Measurements from ENCODE around the gene SARDH.

Gene SARDH

GRCh38 chr9:133641861-133642595, 96.1 kb downstream of the SARDH start:
- DNase-seq (ENCODE audit: low read depth): no peak
- no peak for TF ChIP-seq MAX (IDR thresholded peaks at IDR 0.05; ENCODE audit: low read depth, low read length)
- TF ChIP-seq MYC (IDR thresholded peaks at IDR 0.05; ENCODE audit: low read depth, low read length): no peak
- no peak for TF ChIP-seq POLR2A (IDR thresholded peaks at IDR 0.05; ENCODE audit: extremely low read depth, insufficient read length)
- TF ChIP-seq, protein P1, sequence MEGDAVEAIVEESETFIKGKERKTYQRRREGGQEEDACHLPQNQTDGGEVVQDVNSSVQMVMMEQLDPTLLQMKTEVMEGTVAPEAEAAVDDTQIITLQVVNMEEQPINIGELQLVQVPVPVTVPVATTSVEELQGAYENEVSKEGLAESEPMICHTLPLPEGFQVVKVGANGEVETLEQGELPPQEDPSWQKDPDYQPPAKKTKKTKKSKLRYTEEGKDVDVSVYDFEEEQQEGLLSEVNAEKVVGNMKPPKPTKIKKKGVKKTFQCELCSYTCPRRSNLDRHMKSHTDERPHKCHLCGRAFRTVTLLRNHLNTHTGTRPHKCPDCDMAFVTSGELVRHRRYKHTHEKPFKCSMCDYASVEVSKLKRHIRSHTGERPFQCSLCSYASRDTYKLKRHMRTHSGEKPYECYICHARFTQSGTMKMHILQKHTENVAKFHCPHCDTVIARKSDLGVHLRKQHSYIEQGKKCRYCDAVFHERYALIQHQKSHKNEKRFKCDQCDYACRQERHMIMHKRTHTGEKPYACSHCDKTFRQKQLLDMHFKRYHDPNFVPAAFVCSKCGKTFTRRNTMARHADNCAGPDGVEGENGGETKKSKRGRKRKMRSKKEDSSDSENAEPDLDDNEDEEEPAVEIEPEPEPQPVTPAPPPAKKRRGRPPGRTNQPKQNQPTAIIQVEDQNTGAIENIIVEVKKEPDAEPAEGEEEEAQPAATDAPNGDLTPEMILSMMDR (IDR thresholded peaks at IDR 0.05; ENCODE audit: low read depth, low read length): no peak
- H3K4me3 ChIP-seq (ENCODE audit: low read depth, low read length): no peak overlapping the region

- TF ChIP-seq, protein P1 (IDR thresholded peaks at IDR 0.05; ENCODE audit: low read depth, low read length): no peak
- TF ChIP-seq MYC (IDR thresholded peaks at IDR 0.05; ENCODE audit: low read depth, low read length) (no peak), MAX (IDR thresholded peaks at IDR 0.05; ENCODE audit: low read depth, low read length) (no peak), POLR2A (IDR thresholded peaks at IDR 0.05; ENCODE audit: extremely low read depth, insufficient read length) (no peak)
- DNase-seq (ENCODE audit: low read depth): no peak
- no peak overlapping the region for H3K4me3 ChIP-seq (ENCODE audit: low read depth, low read length)
Observed at GRCh38 chr9:133641396-133641655, 96.8 kb downstream of the SARDH start.

- TF ChIP-seq, protein P1 (IDR thresholded peaks at IDR 0.05; ENCODE audit: low read depth, low read length): no peak
- no peak for TF ChIP-seq MYC (IDR thresholded peaks at IDR 0.05; ENCODE audit: low read depth, low read length)
- TF ChIP-seq MAX (IDR thresholded peaks at IDR 0.05; ENCODE audit: low read depth, low read length): no peak
- TF ChIP-seq POLR2A (IDR thresholded peaks at IDR 0.05; ENCODE audit: extremely low read depth, insufficient read length): no peak
- DNase-seq (ENCODE audit: low read depth): no peak
- H3K4me3 ChIP-seq (ENCODE audit: low read depth, low read length): no peak overlapping the region
Observed at GRCh38 chr9:133640580-133641395, 97.4 kb downstream of the SARDH start.

GRCh38 chr9:133640160-133640559, 98.0 kb downstream of the SARDH start:
- no peak for TF ChIP-seq MYC (IDR thresholded peaks at IDR 0.05; ENCODE audit: low read depth, low read length)
- TF ChIP-seq, protein P1 (IDR thresholded peaks at IDR 0.05; ENCODE audit: low read depth, low read length): no peak
- no peak for TF ChIP-seq MAX (IDR thresholded peaks at IDR 0.05; ENCODE audit: low read depth, low read length)
- no peak for TF ChIP-seq POLR2A (IDR thresholded peaks at IDR 0.05; ENCODE audit: extremely low read depth, insufficient read length)
- H3K4me3 ChIP-seq (ENCODE audit: low read depth, low read length): no peak overlapping the region
- no peak for DNase-seq (ENCODE audit: low read depth)

DNA sequence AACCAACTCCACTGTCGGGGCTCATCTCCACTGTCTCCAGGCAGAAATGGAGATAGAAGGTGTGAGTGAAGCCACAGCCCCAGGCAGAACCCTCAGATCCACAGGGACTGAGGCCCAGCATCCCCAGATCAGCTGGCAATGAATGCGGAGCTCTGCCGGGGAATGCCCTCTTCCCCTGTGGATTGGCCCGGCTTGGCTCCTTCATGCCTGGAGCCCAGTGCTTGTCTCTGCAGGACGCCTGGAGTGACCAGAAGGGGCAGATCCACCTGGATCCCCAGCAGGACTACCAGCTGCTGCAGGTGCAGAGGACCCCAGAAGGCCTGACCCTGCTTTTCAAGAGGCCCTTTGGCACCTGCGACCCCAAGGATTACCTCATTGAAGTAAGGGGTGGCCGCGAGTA, 98.5 kb downstream of the SARDH start:
- no peak for DNase-seq (ENCODE audit: low read depth)
- H3K4me3 ChIP-seq (ENCODE audit: low read depth, low read length): no peak overlapping the region
- TF ChIP-seq, protein P1 (IDR thresholded peaks at IDR 0.05; ENCODE audit: low read depth, low read length): no peak
- TF ChIP-seq MYC (IDR thresholded peaks at IDR 0.05; ENCODE audit: low read depth, low read length) (no peak), POLR2A (IDR thresholded peaks at IDR 0.05; ENCODE audit: extremely low read depth, insufficient read length) (no peak), MAX (IDR thresholded peaks at IDR 0.05; ENCODE audit: low read depth, low read length) (no peak)

All from NB4 (cell line).